Vagina (tissue), 2 donors: ENCODE measurements around the gene CLP1.

Source experiments
- CTCF ChIP-seq, 3 experiments: fragments of 450-650 bp in 2 of 3; fragments of 200-600 bp in 1 of 3; sonication (generic) in 1 of 3; IDR thresholded peaks; one replicate each; pipeline ENCODE4 v1.5.1; 2017 to 2019; ENCODE audit warnings: antibody characterized with exemption in 3 of 3, mild to moderate bottlenecking in 2 of 3, moderate library complexity in 2 of 3
- POLR2A ChIP-seq, 2 donors: fragments of 450-650 bp; IDR thresholded peaks; one replicate each; pipeline ENCODE4 v1.6.1; 2017; ENCODE audit warnings: antibody characterized with exemption in 2 of 2, mild to moderate bottlenecking in 2 of 2, moderate library complexity in 2 of 2

DNA sequence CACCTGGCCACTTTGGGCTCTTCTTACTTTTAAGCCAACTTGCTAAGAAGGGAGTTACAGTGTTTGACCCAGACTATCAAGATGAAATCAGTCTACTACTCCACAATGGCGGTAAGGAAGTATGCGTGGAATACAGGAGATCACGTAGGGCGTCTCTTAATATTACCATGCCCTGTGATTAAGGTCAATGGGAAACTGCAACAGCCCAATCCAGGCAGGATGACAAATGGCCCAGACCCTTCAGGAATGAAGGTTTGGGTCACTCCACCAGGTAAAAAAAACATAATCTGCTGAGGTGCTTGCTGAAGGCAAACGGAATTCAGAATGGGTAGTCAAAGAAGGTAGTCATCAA lies 6.8 kb upstream of the CLP1 start:
- TF ChIP-seq CTCF (IDR thresholded peaks at IDR 0.05) (no peak), POLR2A (IDR thresholded peaks at IDR 0.05) (no peak)
